Loucy (cell line): ENCODE data around the gene BCO2.

Experiments used
- H2AFZ ChIP-seq: fragments of 200-600 bp; sonication (generic); 2 replicates; pipeline ENCODE4 v1.6.0; 2016; ENCODE audit warnings: antibody characterized with exemption, mild to moderate bottlenecking, low read length, moderate library complexity
- H3F3A ChIP-seq: fragments of 200-600 bp; 2 replicates; pipeline ENCODE4 v1.6.0; 2016; ENCODE audit warnings: antibody characterized with exemption, low read depth, mild to moderate bottlenecking
- H3K27me3 ChIP-seq: fragments of 200-600 bp; sonication (generic); 2 replicates; pipeline ENCODE4 v1.6.1; 2014; ENCODE audit warnings: low read length, mild to moderate bottlenecking; ENCODE audit not compliant: insufficient read depth, poor library complexity, severe bottlenecking
- H3K36me3 ChIP-seq: fragments of 200-600 bp; sonication (generic); 2 replicates; pipeline ENCODE4 v1.6.1; 2016; ENCODE audit warnings: low read length; ENCODE audit not compliant: insufficient read depth
- H3K4me1 ChIP-seq: fragments of 200-600 bp; sonication (generic); 2 replicates; pipeline ENCODE4 v1.5.1; 2014; ENCODE audit warnings: low read length, mild to moderate bottlenecking; ENCODE audit not compliant: insufficient read depth, poor library complexity, severe bottlenecking
- H3K4me2 ChIP-seq: fragments of 200-600 bp; sonication (generic); 2 replicates; pipeline ENCODE4 v1.6.0; 2014; ENCODE audit warnings: antibody characterized with exemption, low read length, low read depth, mild to moderate bottlenecking; ENCODE audit not compliant: poor library complexity, severe bottlenecking
- H3K4me3 ChIP-seq: fragments of 200-600 bp; sonication (generic); 2 replicates; pipeline ENCODE4 v1.5.1; 2014; ENCODE audit warnings: low read length, mild to moderate bottlenecking, mixed read lengths; ENCODE audit not compliant: poor library complexity, severe bottlenecking
- H3K79me2 ChIP-seq: fragments of 200-600 bp; sonication (generic); 2 replicates; pipeline ENCODE4 v1.6.1; 2014; ENCODE audit warnings: low read length; ENCODE audit not compliant: insufficient read depth
- H3K9ac ChIP-seq: fragments of 200-600 bp; sonication (generic); 2 replicates; pipeline ENCODE4 v1.6.0; 2014; ENCODE audit warnings: mild to moderate bottlenecking, low read depth, low read length, moderate library complexity; ENCODE audit not compliant: poor library complexity, severe bottlenecking
- H3K9me2 ChIP-seq: fragments of 200-600 bp; sonication (generic); replicated peaks from 2 replicates; pipeline ENCODE4 v1.6.1; 2016; ENCODE audit warnings: low read depth, low read length, mixed read lengths
- H3K9me3 ChIP-seq: fragments of 200-600 bp; sonication (generic); 2 replicates; pipeline ENCODE4 v1.6.1; 2014; ENCODE audit warnings: mild to moderate bottlenecking, antibody characterized with exemption, low read length, low read depth; ENCODE audit not compliant: insufficient read depth
- H4K20me1 ChIP-seq: fragments of 200-600 bp; sonication (generic); 2 replicates; pipeline ENCODE4 v1.6.0; 2014; ENCODE audit warnings: antibody characterized with exemption, low read length, mild to moderate bottlenecking; ENCODE audit not compliant: insufficient read depth, poor library complexity, severe bottlenecking
- EZH2phosphoT487 ChIP-seq: fragments of 200-600 bp; IDR thresholded peaks from 2 replicates; pipeline ENCODE4 v1.6.1; 2018; ENCODE audit warnings: antibody characterized with exemption, mild to moderate bottlenecking, moderate library complexity, borderline replicate concordance
- TF ChIP-seq, protein P1 (sequence below): fragments of 200-600 bp; sonication (generic); conservative IDR thresholded peaks from 2 replicates; pipeline ENCODE4 v1.5.1; 2014; ENCODE audit warnings: mild to moderate bottlenecking, antibody characterized with exemption, low read length

Gene BCO2

GRCh38 chr11:112241486-112241885 lies 66.2 kb downstream of the BCO2 start:
- no peaks in the 10 kb centered on the region for H4K20me1 ChIP-seq
- H3F3A ChIP-seq, result no peaks in the 10 kb centered on the region
- no peaks in the 10 kb centered on the region for H3K4me1 ChIP-seq
- H3K4me2 ChIP-seq, result no peak overlapping the region
- no peak overlapping the region for H3K9ac ChIP-seq
- H3K79me2 ChIP-seq, result no peaks in the 10 kb centered on the region
- no peaks in the 10 kb centered on the region for H3K9me3 ChIP-seq
- H3K36me3 ChIP-seq, result peaks cover 12% of the 10 kb centered on the region; the same call in 1 of the 2 replicates
- H3K9me2 ChIP-seq, result no peaks in the 10 kb centered on the region
- TF ChIP-seq EZH2phosphoT487, result no peak
- no peaks in the 10 kb centered on the region for H3K27me3 ChIP-seq
- no peak overlapping the region for H2AFZ ChIP-seq
- no peak overlapping the region for H3K4me3 ChIP-seq

GRCh38 chr11:112247201-112247600 lies 71.9 kb downstream of the BCO2 start:
- TF ChIP-seq, protein P1, sequence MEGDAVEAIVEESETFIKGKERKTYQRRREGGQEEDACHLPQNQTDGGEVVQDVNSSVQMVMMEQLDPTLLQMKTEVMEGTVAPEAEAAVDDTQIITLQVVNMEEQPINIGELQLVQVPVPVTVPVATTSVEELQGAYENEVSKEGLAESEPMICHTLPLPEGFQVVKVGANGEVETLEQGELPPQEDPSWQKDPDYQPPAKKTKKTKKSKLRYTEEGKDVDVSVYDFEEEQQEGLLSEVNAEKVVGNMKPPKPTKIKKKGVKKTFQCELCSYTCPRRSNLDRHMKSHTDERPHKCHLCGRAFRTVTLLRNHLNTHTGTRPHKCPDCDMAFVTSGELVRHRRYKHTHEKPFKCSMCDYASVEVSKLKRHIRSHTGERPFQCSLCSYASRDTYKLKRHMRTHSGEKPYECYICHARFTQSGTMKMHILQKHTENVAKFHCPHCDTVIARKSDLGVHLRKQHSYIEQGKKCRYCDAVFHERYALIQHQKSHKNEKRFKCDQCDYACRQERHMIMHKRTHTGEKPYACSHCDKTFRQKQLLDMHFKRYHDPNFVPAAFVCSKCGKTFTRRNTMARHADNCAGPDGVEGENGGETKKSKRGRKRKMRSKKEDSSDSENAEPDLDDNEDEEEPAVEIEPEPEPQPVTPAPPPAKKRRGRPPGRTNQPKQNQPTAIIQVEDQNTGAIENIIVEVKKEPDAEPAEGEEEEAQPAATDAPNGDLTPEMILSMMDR, result no peak
- TF ChIP-seq EZH2phosphoT487, result no peak
- H3K27me3 ChIP-seq, result no peaks in the 10 kb centered on the region
- H4K20me1 ChIP-seq, result no peaks in the 10 kb centered on the region
- H3K9me2 ChIP-seq, result no peaks in the 10 kb centered on the region
- no peak overlapping the region for H3K9ac ChIP-seq
- H3K4me2 ChIP-seq, result no peak overlapping the region
- no peaks in the 10 kb centered on the region for H3K4me1 ChIP-seq
- H3K4me3 ChIP-seq, result no peak overlapping the region
- H3F3A ChIP-seq, result no peaks in the 10 kb centered on the region
- H2AFZ ChIP-seq, result no peak overlapping the region
- H3K79me2 ChIP-seq, result no peaks in the 10 kb centered on the region
- H3K36me3 ChIP-seq, result no peaks in the 10 kb centered on the region
- H3K9me3 ChIP-seq, result no peaks in the 10 kb centered on the region

- Histone ChIP-seq H3K27me3 (no peaks in the 10 kb centered on the region), H3K9me3 (no peaks in the 10 kb centered on the region), H3K9me2 (no peaks in the 10 kb centered on the region), H3K4me2 (no peak overlapping the region), H3K4me1 (no peaks in the 10 kb centered on the region), H3K9ac (no peak overlapping the region), H4K20me1 (no peaks in the 10 kb centered on the region), H3K79me2 (no peaks in the 10 kb centered on the region), H3K36me3 (no peaks in the 10 kb centered on the region), H3F3A (no peaks in the 10 kb centered on the region), H2AFZ (no peak overlapping the region), H3K4me3 (no peak overlapping the region)
- TF ChIP-seq EZH2phosphoT487, result no peak
- TF ChIP-seq, protein P1, result no peak
Observed at GRCh38 chr11:112248201-112248600, 72.9 kb downstream of the BCO2 start.

- Histone ChIP-seq H4K20me1 (no peaks in the 10 kb centered on the region), H3K27me3 (no peaks in the 10 kb centered on the region), H3K4me2 (no peak overlapping the region), H3K9ac (no peak overlapping the region), H2AFZ (no peak overlapping the region), H3K4me3 (no peak overlapping the region), H3K9me3 (no peaks in the 10 kb centered on the region), H3K4me1 (no peaks in the 10 kb centered on the region), H3K79me2 (no peaks in the 10 kb centered on the region), H3F3A (no peaks in the 10 kb centered on the region), H3K9me2 (no peaks in the 10 kb centered on the region), H3K36me3 (no peaks in the 10 kb centered on the region)
- TF ChIP-seq EZH2phosphoT487, result no peak
- TF ChIP-seq, protein P1, result no peak
Observed at GRCh38 chr11:112249871-112250610, 74.7 kb downstream of the BCO2 start.
